ENCODE results near the gene TGOLN2.
"Not testable (repeated sequence)": the region's sequence is repeated elsewhere in the genome, so short reads cannot be mapped to it uniquely, and the experiment has no call there.

Gene TGOLN2

DNA sequence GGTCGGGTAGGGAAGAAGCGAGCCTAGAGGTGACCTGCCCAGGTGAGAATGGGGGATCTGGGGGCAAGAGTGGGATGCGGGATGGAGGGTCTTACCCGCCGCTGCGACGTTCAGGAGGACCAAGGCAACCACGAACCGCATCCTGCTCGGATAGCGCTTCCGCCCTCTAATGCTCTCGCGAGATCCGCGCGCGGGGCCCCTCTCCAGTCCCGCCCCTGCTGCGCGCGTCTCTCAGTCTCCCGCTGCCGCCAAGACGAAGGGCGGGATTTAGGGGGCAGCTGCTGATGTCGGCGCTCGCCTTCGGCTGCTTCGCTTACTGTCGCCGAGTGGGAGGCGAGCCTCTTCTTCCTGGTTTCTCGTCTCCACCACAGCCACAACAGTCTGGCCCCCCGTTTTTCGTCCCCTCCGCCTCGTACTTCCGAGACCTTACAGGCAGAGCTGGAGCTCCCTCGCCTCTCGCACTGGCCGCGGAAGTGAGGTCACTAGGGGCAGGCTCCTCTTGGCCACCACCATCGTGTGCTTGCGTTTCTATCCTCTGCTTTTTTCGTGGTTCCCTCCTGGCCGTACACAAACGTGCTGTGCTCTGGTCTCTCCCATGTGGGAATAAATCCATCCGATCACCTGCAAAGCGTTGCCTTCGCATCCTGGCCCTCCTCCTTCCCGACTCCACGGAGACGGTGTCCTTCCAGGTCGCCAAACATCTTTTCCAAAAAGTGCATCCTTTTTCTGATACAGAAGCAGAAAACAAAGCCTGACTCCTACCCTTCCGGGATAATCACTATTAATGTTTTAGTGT is at the start of gene TGOLN2:
Gene TGOLN2, minus strand, starts transcription at position 168 of the 796 bp plus-strand sequence. Its CDS starts 27 bp downstream, at position 141.
- in situ Hi-C loops (cut with MboI; ENCODE audit: low sequenced_read_pairs) = no loop called here

DNA sequence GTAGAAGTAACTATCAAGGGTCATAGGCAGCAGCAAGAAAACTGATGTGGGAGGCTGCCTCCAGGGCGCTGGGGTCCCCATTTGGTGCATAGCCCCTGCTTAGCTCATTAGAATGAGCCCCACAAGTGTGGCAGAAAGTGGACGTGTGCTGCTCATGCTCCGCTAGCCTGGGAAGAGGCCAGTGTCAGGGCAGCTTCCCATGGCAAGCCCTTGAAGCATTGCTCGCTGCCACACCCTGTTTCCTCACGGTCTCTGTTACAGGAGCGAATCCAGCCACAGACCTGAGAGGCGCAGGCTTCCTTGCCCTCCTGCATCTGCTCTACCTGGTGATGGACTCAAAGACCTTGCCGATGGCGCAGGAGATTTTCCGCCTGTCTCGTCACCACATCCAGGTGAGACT is 49.3 kb upstream of the TGOLN2 start:
- in situ Hi-C loops (cut with MboI; ENCODE audit: low sequenced_read_pairs) = no loop called here

DNA sequence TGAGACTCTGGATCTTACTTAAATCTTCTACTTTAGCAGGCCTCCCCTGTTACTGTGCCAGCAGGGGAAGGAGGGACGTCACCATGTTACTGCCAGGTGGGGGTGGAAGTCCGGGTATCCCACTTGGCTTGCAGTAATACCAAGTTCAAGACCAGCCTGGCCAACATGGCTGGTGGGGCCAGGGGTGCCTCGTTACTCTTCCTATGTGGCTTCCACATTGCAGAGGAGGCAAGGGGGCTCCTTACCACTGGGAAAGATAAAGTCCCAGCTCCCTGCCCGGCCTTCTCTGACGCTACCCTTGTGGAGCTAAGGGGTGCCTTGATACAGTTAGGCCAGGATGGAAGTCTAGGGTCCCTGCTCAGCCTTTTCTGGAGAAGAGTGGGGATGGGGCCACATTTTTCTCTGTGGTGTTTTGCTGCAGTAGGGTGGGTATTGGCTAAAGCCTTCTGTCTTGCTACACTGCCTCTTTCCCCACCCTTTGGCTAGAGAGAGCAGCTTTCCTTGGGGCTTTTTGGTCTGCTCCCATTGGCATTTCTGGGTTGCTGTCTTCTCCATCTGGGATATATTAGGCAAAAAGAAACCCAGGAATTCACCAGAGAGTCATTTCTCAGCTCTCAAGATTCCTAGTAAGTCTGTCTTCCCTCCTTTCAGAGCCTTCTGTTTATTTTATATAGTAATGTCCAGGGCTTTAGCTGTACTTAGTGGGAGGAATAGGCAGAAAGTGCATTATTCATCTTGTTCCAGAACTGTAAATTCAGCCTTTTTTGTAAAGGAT is 48.7 kb upstream of the TGOLN2 start:
- in situ Hi-C loops (cut with MboI; ENCODE audit: low sequenced_read_pairs) = no loop called here

DNA sequence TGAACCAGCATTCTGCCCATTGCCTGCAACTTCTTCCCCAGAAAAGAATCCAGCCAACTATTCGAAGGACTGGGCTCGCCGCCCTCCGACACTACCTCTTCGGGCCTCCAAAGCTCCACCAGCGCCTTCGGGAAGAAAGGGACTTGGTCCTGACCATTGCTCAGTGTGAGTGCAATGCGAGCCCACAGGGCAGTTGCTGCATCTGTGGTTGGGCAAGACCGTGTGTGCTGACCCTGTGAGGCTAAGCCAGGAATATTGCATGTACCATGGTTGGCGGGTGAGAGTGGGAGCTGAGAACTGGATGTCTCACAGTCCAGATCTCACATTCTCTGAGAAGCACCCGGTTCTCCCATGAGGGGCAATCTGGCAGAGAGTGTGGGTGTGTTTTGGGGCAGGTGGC is 43.3 kb upstream of the TGOLN2 start:
- in situ Hi-C loops (cut with MboI; ENCODE audit: low sequenced_read_pairs) = no loop called here

DNA sequence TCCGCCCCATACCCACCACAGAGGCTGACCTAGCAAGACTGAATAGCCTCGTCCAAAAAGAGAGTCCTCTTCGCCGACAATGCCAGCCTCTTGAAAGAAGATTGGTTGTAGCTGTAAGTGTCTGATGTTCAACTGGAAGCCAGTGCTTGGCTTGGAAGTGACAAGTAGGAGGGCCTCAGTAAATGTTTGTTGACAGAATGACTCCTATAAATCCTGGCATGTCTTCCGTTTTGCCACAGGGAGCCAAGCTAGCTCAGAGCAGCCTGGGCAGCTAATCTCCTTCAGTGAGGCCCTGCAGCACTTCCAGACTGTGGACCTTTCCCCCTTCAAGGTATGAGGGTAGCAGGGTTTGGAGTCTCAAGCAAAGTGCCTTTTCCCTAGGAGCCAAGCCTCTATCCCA is 41.7 kb upstream of the TGOLN2 start:
- in situ Hi-C loops (cut with MboI; ENCODE audit: low sequenced_read_pairs) = no loop called here

DNA sequence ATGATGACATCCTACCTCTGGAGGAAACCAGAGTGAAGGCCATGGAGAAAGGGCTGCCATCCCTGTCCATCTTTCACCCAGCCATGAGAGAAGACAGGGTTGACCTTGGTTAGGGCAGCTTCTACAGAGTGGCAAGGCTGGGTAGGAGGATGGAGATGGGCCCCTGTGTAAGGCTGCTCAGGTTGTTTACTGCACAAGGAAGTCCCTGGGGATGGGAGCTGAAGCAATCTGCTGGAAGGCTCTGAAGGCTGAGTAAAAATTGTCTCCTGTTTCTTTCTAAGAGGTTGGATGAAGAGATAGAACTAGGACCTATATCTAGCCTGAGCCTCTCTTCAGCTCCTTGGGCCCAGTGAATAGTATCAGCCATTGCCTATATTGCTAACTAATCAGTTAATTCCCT is 41.1 kb upstream of the TGOLN2 start:
- in situ Hi-C loops (cut with MboI; ENCODE audit: low sequenced_read_pairs) = no loop called here

DNA sequence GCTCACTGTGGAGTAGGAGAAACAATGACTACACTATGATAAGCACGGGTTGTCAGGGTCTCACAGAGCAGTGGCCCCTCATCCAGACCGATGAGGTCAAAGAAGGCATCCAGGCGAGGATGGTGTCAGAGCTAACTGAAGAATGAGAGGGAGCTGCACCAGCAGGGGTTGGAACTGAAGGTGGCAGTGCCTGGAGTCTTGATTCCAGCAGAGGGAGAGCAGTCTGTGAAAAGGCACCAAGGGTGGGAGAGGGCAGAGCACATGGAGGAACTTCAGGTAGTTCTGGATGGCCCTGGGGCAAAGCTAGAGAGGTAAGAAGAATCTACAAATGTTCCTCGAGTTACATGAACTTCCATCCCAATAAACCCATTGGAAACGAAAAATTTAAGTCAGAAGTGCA is 39.4 kb upstream of the TGOLN2 start:
- in situ Hi-C loops (cut with MboI; ENCODE audit: low sequenced_read_pairs) = no loop called here

DNA sequence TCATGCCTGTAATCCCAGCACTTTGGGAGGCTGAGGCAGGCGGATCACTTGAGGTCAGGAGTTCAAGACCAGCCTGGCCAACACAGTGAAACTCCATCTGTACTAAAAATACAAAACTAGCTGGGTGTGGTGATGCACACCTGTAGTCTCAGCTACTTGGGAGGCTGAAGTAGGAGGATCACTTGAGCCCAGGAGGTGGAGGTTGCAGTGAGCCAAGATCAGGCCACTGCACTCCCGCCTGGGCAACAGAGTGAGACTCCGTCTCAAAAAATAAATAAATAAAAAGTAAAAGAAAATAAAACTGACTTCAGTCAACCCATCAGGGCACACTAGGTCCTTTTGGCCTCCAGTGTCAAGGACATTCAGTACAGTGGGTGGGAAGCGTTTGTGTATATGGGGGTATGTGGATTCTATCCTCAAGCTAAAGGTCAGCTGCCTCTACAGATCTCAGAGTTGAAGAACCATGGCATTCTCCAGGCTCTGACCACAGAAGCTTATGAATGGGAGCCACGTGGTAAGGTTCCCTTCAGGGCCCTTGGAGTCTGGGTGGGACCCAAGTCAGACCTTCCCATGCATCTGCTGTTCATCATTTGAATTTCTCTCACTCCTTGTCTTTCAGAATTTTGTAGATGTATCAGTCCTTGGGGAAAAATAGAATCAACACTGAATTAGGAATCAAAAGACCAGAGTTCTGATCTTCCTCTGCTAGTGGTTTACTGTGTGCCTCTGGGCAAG is 35.0 kb upstream of the TGOLN2 start:
- in situ Hi-C loops (cut with MboI; ENCODE audit: low sequenced_read_pairs) = not testable (repeated sequence)

DNA sequence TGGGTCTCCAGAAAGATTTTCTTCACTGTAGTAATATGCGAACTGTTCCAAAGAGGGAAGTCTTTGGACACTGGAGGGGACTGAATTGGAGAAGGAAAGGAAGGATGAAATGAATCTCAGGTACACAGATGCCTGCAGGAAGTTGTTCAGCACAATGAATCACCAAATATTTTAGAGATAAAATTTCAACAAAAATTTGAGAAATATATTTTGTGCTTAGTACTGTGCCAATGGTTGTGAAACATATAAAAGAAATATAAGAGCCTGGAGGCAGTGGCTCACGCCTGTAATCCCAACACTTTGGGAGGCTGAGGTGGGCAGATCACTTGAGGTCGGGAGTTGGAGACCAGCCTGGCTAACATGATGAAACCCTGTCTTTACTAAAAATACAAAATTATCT is 29.9 kb upstream of the TGOLN2 start:
- in situ Hi-C loops (cut with MboI; ENCODE audit: low sequenced_read_pairs) = no loop called here

DNA sequence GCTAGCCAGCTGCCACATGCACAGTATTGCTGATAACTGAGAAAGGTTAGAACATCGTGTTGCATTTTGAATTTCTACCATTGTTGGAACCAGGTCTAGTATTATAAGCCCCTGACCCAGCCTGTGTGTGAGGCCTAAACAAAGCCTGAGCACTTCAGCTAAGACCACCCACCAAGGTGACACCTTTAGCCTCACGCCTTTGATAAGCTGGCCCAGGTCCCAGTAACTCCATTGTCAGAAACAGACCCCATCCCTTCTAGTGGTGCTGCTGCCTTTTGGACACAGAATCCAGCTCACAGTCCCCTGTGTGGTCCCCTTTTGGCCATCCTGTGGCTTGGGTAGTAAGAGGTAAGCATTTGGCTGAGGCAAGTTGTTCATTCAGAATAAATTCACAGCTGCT is 28.4 kb upstream of the TGOLN2 start:
- in situ Hi-C loops (cut with MboI; ENCODE audit: low sequenced_read_pairs) = no loop called here

DNA sequence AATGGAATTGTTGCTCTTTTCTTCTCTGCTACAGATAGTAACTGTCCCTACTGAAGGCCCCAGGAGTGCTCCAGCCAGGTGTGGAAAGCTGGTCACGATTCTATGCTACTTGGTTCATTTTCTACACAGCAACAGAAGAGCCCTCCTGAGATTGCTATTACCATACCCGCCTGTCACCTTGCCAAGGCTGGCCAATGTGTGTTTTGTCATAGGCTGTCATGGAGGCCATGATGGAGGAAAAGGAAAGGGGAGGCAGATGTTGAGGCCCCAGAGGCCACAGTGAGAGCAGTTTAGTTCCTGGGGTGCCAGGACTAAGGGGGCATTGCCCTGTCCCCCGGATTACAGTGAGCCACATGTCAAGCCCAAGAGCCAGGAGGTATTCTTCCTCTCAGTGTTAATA is 27.7 kb upstream of the TGOLN2 start:
- in situ Hi-C loops (cut with MboI; ENCODE audit: low sequenced_read_pairs) = no loop called here

DNA sequence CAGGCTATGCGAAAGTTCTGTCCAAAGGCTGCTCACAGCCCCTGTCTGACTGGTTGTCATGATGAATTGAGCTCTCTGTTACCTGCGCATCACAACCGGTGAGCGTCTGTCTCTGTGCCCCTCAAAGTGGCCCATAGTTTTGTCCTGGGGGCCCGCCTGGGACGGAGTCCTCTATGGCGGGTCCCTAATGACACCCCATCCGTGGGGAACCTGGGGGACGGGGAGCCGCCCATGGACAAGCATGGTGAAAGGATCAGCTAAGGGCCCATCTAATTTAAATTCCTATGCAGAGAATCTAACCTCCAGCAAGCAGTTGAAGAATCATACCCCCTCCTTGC is 27.3 kb upstream of the TGOLN2 start:
- in situ Hi-C loops (cut with MboI; ENCODE audit: low sequenced_read_pairs) = no loop called here

DNA sequence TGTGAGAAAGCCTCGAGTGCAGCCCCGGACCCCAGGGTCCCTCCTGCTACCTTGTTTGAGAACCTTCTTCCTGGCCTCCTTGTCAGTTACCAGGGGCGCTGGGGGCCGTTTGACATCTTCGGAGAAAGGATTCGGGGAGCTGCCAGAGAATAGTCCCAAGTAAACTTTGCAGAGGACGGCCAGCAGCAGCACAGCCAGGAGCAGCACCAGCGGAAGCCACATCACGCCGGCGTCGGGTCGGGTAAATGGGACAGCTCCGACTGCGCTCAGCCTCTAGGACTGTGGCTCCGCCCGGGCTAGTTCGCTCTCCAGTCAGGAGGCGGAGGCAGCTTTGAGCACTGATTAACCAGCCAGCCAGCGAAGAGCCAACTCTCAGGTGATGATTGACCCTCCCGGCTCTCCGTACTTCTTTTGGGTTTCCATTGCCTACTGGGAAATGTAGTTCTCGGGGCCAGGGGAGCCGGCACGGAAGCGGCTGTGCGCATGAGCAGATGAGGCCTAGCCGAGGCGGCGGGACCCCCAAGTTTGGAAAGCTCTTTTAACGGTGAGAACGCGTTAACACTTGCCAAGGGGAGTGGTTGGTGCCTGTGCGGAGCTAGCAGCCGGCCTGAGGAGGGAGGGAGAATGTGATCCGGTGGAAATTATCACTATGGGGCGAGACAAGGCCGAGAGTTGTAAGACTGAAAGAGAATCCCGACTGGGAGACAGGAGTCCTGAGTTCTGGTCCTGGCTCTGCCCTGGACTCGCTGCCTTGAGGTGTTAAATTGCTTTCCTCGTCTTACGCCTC is 26.7 kb upstream of the TGOLN2 start, which contains the start of the genes ELMOD3 and RETSAT:
Gene ELMOD3, plus strand, starts transcription at position 484 of the 787 bp plus-strand sequence. CDS start 2,430 bp downstream, outside the sequence.
Gene RETSAT, minus strand, starts transcription at position 243 of the 787 bp plus-strand sequence. Its CDS starts 21 bp downstream, at position 222.
- in situ Hi-C loops (cut with MboI; ENCODE audit: low sequenced_read_pairs) = no loop called here

DNA sequence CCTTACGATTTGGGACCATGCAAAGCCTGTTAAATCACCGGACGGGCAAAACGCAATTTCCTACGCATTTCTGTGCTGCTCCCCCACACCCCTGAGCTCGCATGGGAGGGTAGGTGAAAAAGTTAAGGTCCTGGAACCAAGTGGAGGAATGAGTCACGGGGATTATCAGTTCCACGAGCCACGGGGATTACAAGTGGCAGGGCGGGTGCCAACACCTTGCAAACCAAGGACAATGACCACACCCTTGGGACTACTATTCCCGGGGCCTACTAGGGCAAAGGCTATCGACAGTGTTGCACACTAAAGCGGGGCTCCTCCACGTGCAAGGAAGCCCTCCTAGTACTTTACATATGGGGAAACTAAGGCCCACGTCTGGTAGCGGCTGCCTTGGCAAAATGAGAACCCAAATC is 26.1 kb upstream of the TGOLN2 start:
- in situ Hi-C loops (cut with MboI; ENCODE audit: low sequenced_read_pairs) = no loop called here

DNA sequence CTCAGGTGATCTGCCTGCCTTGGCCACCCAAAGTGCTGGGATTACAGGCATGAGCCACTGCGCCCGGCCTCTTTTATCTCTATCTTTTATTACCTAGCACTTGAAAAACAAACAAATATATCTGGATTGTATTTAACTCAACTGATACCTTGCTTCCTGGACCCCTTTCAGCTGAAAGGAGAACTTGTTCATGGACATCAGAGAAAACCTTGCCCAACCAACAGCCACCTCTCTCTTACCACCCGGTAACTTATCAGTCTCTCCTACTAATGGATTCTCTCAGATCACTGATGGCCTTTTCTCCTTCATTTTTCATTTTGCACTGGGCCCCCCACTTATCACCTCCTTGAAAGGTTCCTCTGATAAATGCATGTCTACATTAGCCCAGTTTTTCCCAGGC is 19.8 kb upstream of the TGOLN2 start:
- in situ Hi-C loops (cut with MboI; ENCODE audit: low sequenced_read_pairs) = no loop called here

DNA sequence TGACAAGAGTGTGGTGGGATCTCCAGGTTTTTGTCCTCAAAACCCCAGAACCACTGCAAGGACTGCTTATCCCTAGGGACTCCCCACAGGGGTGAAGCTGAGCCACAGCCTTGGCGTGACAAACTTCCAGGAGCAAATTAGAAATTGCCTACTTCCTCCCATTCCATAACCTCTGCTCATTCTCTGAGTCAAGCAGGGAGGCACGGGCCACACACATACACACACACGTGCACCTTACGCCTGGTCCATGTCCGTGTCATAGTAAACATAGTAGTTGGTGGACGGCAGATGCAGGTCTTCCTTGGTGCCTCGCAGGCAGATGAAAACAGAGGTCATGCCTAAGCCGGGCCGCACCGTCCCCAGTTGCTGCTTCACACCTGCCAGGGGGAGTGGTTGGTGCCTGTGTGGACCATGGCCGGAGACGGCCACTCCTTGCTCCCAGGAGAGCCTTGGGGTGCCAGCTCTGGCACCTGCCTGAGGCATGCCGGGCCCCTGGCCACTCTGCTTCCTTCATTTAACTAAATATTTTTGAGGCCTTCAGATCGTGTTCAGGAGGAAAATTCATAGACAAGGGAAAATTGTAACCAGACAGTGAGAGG is 16.7 kb upstream of the TGOLN2 start:
- in situ Hi-C loops (cut with MboI; ENCODE audit: low sequenced_read_pairs) = no loop called here

DNA sequence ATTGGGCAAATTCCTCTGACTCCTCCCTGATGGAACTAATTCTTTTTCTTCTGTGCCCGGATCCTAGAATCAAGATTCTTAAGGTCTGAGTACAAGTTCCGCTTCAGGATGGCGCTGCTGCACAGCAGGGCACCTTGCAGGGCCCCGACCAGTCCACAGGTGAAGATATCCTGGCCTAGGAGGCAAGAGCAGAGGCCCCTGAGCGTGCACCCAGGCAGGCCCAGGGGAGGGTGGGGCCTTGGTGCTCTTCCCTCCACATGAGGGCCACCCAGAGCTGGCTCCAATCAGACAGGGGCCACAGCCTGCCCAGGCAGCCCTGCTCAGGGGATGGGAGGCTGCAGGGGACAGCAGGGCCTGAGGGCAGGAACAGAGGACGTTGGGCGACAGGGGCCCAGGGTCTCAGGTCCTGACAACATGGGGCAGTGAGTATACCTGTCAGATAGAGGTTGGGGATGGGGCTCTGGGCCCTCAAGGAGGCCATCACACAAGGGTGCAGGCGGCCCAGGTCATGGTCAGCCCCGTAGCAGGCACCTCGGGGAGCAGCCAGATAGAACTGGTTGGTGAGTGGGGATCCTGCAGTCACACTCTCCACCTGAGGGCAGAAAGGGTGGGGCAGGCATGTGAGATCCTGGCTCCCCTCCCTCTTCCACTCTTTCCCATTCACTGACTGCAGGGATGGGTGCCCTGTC is 15.6 kb upstream of the TGOLN2 start:
- in situ Hi-C loops (cut with MboI; ENCODE audit: low sequenced_read_pairs) = not testable (repeated sequence)

DNA sequence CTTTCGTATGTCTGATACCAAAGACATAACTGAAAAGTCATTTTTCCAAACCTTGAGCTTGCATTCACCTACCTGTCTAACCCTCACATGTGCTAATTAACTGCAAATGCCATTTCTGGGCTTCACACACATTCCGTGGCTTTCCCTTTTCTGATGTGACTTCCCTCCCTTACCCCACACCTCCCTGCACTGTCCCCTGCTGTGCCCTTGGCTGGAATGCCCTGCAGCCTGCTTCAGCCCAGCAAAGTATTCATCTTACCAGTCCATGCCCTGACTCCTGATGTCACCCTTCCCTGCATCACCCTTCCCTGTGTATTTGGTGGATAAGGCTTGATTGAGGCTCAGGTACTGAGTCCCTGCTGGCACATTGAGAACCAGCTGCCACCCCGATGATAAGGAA is 14.4 kb upstream of the TGOLN2 start:
- in situ Hi-C loops (cut with MboI; ENCODE audit: low sequenced_read_pairs) = no loop called here

DNA sequence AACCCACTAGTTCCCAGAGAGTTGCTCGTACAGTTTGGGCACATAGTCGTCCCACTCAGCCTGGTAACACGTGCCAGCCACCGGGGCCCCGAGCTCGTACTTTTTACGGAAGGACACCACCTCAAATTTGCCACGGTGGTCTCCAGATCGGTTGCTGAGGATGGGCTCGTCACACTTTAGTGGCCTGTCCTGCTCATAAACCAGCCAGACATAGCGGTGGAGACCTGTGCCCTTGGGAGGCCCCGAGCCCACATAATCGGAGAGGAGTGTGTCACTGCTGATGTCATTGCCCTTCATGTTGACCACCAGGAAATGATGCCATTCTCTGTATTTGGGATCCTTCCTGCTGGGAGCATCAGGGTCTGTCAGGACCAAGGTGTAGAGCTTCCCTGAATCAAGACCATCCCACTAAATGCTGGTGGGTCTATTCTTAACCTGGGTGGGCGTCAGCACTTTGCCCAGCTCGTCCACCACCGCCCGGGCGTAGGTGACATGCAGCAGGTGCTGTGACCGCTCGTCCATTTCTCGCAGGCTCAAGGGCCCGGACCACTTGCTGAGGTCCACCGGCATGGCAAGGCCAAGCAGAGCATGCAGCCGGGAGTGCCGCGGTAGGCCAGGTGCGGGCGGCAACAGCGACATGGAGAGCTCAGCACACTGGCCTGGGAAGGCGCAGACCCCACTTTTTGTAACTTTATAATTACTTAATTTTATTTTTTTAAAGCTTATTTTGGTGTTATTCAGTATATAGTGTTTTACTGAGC is 13.7 kb upstream of the TGOLN2 start:
- in situ Hi-C loops (cut with MboI; ENCODE audit: low sequenced_read_pairs) = no loop called here

All from HL-60/S4 (cell line).